ENCODE data around the gene CYSTM1. TPM values are rescaled to one million over a fixed set of nuclear protein-coding genes. Genes with fewer than 3 reads are reported as not detected.

The CYSTM1 gene
- total and polyA plus RNA-seq, 2 donors (not counting 1 experiment from before 2014, with no cell fraction given) = 6.2 to 17.0 TPM

DNA sequence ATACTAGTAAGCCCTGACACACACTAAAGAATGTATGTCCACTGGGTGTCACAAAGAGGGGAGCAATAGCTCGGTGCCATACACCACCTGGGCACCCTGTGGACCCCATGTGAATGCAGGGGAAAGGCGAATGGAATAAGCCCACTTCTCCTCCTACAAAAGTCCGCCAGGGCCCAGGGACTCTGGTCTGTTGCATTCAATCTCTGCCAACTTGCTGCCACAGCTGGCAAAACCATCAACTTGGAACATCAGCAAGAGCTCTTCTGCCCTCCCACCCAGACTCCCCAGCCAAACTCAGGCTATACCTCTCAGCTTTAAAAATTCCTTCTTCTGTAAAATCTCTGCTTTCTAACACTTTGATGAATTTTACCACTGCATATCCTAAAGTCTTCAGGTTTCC lies 73.4 kb downstream of the CYSTM1 start:
- H3K27ac ChIP-seq (ENCODE audit: low read length in 2 of 2) = no peak overlapping the region
- peaks cover 7% of the 10 kb centered on the region for H3K79me2 ChIP-seq (ENCODE audit: control insufficient read depth, insufficient read depth, low read length)
- no peak overlapping the region for H3K4me2 ChIP-seq (replicated peaks; ENCODE audit: low read depth, low read length, poor library complexity, severe bottlenecking)
- CTCF ChIA-PET = interaction anchor here (0.6 to 24.1 kb wide), 4 partner anchors 9 to 100 kb away, joined by 3 to 594 read pairs (median 4); partner anchors contain the start of gene HBEGF
- TF ChIP-seq CTCF (IDR thresholded peaks at IDR 0.05) = no peak
- TF ChIP-seq EZH2 (IDR thresholded peaks at IDR 0.05; ENCODE audit: borderline replicate concordance, insufficient read depth, low read depth, low read length, poor library complexity, severe bottlenecking) = no peak
- H3K9me3 ChIP-seq (ENCODE audit: control extremely low read depth in 1 of 3, control insufficient read depth in 2 of 3, insufficient read depth in 1 of 3, low read length in 2 of 3) = no peaks in the 10 kb centered on the region
- DNase-seq (no peak), ATAC-seq (ENCODE audit: low read depth) (no peak)
- peaks cover 0 to 18% of the 10 kb centered on the region in 2 experiments for H3K36me3 ChIP-seq (replicated peaks in 1 of 2; ENCODE audit: control extremely low read depth in 1 of 2, control insufficient read depth in 1 of 2, extremely low read depth in 1 of 2, insufficient read depth in 2 of 2, low read length in 1 of 2)
- H3K9ac ChIP-seq (ENCODE audit: low read length) = no peak overlapping the region
- peaks cover 14% of the 10 kb centered on the region for H4K20me1 ChIP-seq (ENCODE audit: control insufficient read depth, insufficient read depth, low read length, poor library complexity, severe bottlenecking)
- POLR2A ChIA-PET = interaction anchor here (0.6 kb wide), 1 partner anchor 668 kb away, joined by 3 read pairs; no protein-coding TSS in a partner anchor
- H3K4me3 ChIP-seq (ENCODE audit: control extremely low read depth in 1 of 5, extremely low read depth in 1 of 5, insufficient read depth in 1 of 5, low read depth in 2 of 5, low read length in 4 of 5) = no peak overlapping the region
- intact Hi-C loops (cut with micrococcal nuclease) = no loop called here
- no peaks in the 10 kb centered on the region for H3K27me3 ChIP-seq (replicated peaks in 1 of 4; ENCODE audit: control extremely low read depth in 1 of 4, control insufficient read depth in 3 of 4, insufficient read depth in 4 of 4, low read length in 3 of 4)
- no peak overlapping the region for H2AFZ ChIP-seq (ENCODE audit: insufficient read depth, low read depth, low read length, poor library complexity, severe bottlenecking)
- H3K4me1 Mint-ChIP-seq = peaks cover 47% of the 10 kb centered on the region
- H3K9me3 Mint-ChIP-seq (ENCODE audit: insufficient read depth) = no peaks in the 10 kb centered on the region
- no peaks in the 10 kb centered on the region for H3K27me3 Mint-ChIP-seq
- H3K27ac Mint-ChIP-seq = no peak overlapping the region
- H3K4me3 Mint-ChIP-seq = no peak overlapping the region
- 71% methylated on average over 2 of the region's 3 CpGs for WGBS (ENCODE audit: insufficient coverage)
- H3K4me1 ChIP-seq (ENCODE audit: control insufficient read depth in 2 of 2, insufficient read depth in 2 of 2, low read length in 2 of 2) = peaks cover 29 to 42% of the 10 kb centered on the region in 2 donors

DNA sequence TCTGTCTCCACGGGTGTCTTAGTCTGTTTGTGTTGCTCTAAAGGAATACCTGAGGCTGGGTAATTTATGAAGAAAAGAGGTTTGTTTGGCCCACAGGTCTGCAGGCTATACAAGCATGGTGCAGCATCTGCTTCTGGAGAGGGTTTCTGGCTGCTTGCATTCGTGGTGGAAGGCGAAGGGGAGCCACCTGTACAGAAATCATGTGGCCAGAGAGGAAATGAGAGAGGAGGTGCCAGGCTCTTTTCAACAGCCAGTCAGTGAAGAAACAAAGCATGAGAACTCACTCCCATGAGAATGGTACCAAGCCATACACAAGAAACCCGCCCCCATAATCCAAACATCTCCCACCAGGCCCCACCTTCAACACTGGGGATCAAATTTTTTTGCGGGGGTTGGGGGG lies 74.5 kb downstream of the CYSTM1 start:
- H3K27ac Mint-ChIP-seq = peak overlapping the region; percentile 54
- intact Hi-C loops (cut with micrococcal nuclease) = no loop called here
- no peak for DNase-seq
- Histone ChIP-seq H3K4me2 (replicated peaks; ENCODE audit: low read depth, low read length, poor library complexity, severe bottlenecking) (peak overlapping the region; percentile 6), H3K27ac (ENCODE audit: low read length in 2 of 2) (no peak overlapping the region), H3K9me3 (ENCODE audit: control extremely low read depth in 1 of 3, control insufficient read depth in 2 of 3, insufficient read depth in 1 of 3, low read length in 2 of 3) (no peaks in the 10 kb centered on the region), H3K36me3 (replicated peaks in 1 of 2; ENCODE audit: control extremely low read depth in 1 of 2, control insufficient read depth in 1 of 2, extremely low read depth in 1 of 2, insufficient read depth in 2 of 2, low read length in 1 of 2) (peaks cover 0 to 18% of the 10 kb centered on the region in 2 experiments), H3K4me1 (ENCODE audit: control insufficient read depth in 2 of 2, insufficient read depth in 2 of 2, low read length in 2 of 2) (peaks cover 28 to 39% of the 10 kb centered on the region in 2 donors), H3K79me2 (ENCODE audit: control insufficient read depth, insufficient read depth, low read length) (peaks cover 10% of the 10 kb centered on the region), H2AFZ (ENCODE audit: insufficient read depth, low read depth, low read length, poor library complexity, severe bottlenecking) (no peak overlapping the region), H4K20me1 (ENCODE audit: control insufficient read depth, insufficient read depth, low read length, poor library complexity, severe bottlenecking) (peaks cover 14% of the 10 kb centered on the region), H3K4me3 (ENCODE audit: control extremely low read depth in 1 of 5, extremely low read depth in 1 of 5, insufficient read depth in 1 of 5, low read depth in 2 of 5, low read length in 4 of 5) (no peak overlapping the region), H3K27me3 (replicated peaks in 1 of 4; ENCODE audit: control extremely low read depth in 1 of 4, control insufficient read depth in 3 of 4, insufficient read depth in 4 of 4, low read length in 3 of 4) (no peaks in the 10 kb centered on the region), H3K9ac (ENCODE audit: low read length) (no peak overlapping the region)
- 26% methylated on average over 3 of the region's 5 CpGs for WGBS (ENCODE audit: insufficient coverage)
- H3K27me3 Mint-ChIP-seq = no peaks in the 10 kb centered on the region
- H3K9me3 Mint-ChIP-seq (ENCODE audit: insufficient read depth) = no peaks in the 10 kb centered on the region
- peaks cover 45% of the 10 kb centered on the region for H3K4me1 Mint-ChIP-seq
- H3K4me3 Mint-ChIP-seq = no peak overlapping the region
- no peak for ATAC-seq (ENCODE audit: low read depth)
- TF ChIP-seq CTCF (IDR thresholded peaks at IDR 0.05) (no peak), EZH2 (IDR thresholded peaks at IDR 0.05; ENCODE audit: borderline replicate concordance, insufficient read depth, low read depth, low read length, poor library complexity, severe bottlenecking) (no peak)
- ChIA-PET CTCF (interaction anchor here (1.8 to 24.1 kb wide), 2 partner anchors 10 to 98 kb away, joined by 5 to 594 read pairs; partner anchors contain the start of gene HBEGF), POLR2A (no interaction called here)

All from B cell (primary cell).